NAMALWA (cell line): ENCODE results near the gene RAN.
"Not testable (repeated sequence)": the region's sequence is repeated elsewhere in the genome, so short reads cannot be mapped to it uniquely, and the experiment has no call there.

Experiments used
- DNase-seq: peaks from one replicate; pipeline ENCODE4 v3.0.0-alpha.2; 2015; ENCODE audit warnings: low spot score

RAN gene

GRCh38 chr12:130849561-130850417, 22.1 kb upstream of the RAN start:
- DNase-seq = no peak

GRCh38 chr12:130850418-130851021, 21.3 kb upstream of the RAN start:
- DNase-seq = no peak

GRCh38 chr12:130856088-130856487, 15.8 kb upstream of the RAN start:
- DNase-seq = no peak

GRCh38 chr12:130858084-130858483, 13.8 kb upstream of the RAN start:
- no peak for DNase-seq

- DNase-seq = no peak
Measured at GRCh38 chr12:130859161-130859560, 12.7 kb upstream of the RAN start.

GRCh38 chr12:130860311-130860710, 11.6 kb upstream of the RAN start:
- no peak for DNase-seq

GRCh38 chr12:130862161-130862560, 9.7 kb upstream of the RAN start:
- no peak for DNase-seq

GRCh38 chr12:130862771-130863170, 9.1 kb upstream of the RAN start:
- DNase-seq = not testable (repeated sequence)

GRCh38 chr12:130863298-130863697, 8.6 kb upstream of the RAN start:
- no peak for DNase-seq

GRCh38 chr12:130868412-130868811, 3.5 kb upstream of the RAN start:
- no peak for DNase-seq

GRCh38 chr12:130870442-130871285, 1.2 kb upstream of the RAN start:
- peak; percentile 95 for DNase-seq

GRCh38 chr12:130872179-130873096, 572 bp downstream of the RAN start:
- peak; percentile 48 for DNase-seq

GRCh38 chr12:130873106-130873795, 1.4 kb downstream of the RAN start:
- no peak for DNase-seq

GRCh38 chr12:130873825-130874224, 2.0 kb downstream of the RAN start:
- DNase-seq = peak; percentile 41

- no peak for DNase-seq
Measured at GRCh38 chr12:130874696-130875095, 2.8 kb downstream of the RAN start.

GRCh38 chr12:130875193-130875592, 3.3 kb downstream of the RAN start:
- no peak for DNase-seq

GRCh38 chr12:130875708-130876107, 3.8 kb downstream of the RAN start:
- DNase-seq = not testable (repeated sequence)

- DNase-seq = no peak
Measured at GRCh38 chr12:130876297-130876696, 4.4 kb downstream of the RAN start.

GRCh38 chr12:130876758-130877157, 4.9 kb downstream of the RAN start:
- no peak for DNase-seq

GRCh38 chr12:130877333-130877732, 5.5 kb downstream of the RAN start:
- peak; percentile 17 for DNase-seq
